IPS DF 4.7 (cell line): ENCODE results near the gene PRRT1B.

Experiments used
- DNase-seq: peaks from one replicate; pipeline ENCODE4 v3.0.0-alpha.2; 2013; ENCODE audit warnings: low spot score; ENCODE audit errors: extremely low read depth

Gene PRRT1B

DNA sequence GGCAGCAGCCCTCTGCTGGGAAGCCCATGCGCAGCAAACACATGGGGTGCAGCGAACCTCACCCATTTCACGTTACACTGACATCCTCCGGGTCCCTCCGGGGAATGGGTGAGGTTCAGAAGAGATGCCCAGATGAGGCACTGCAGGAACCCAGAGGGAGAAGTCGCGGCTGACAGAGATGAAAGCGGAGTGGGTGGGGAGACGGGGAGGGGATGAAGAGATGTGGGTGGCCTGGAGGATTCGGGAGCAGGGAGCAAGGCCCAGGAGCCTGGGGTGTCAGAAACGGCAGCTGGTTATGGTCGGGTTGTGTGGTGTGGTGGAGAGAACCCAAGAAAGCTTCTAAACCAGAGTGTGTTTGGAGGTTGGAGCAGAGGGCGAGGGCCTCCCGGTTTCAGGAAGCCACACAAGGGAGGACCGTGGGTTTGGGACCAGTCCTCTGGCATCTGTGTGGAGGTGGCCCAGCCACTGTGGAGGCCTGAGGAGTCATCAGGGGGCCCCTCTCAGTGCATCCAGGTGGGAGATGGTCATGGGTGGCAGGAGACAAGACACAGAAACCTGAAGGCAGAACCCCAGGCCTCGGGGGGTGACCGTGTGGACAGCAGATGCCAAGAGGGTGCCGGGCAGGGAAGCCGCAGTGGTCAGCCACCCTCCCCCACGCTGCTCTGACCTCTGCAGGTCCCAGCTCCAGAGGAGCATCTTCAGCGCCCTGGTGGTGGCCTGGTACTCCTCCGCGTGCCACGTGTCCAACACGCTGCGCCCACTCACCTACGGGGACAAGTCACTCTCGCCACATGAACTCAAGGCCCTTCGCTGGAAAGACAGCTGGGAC, 22.9 kb upstream of the PRRT1B start:
- DNase-seq = no peak

DNA sequence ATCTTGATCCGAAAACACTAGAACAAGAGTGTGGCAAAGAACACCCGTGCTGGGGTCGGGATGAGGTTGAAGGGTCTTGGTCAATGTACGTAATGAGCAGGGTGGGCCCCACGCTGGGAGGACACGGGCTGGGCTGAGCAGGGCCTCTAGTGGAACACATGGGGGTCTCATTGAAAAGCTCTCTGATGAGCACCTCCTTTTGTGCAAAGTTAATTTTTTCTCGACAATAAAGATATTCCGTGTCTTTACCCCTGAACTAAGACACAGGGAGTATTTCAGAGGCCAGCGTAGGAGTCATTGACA, 22.3 kb upstream of the PRRT1B start:
- no peak for DNase-seq

DNA sequence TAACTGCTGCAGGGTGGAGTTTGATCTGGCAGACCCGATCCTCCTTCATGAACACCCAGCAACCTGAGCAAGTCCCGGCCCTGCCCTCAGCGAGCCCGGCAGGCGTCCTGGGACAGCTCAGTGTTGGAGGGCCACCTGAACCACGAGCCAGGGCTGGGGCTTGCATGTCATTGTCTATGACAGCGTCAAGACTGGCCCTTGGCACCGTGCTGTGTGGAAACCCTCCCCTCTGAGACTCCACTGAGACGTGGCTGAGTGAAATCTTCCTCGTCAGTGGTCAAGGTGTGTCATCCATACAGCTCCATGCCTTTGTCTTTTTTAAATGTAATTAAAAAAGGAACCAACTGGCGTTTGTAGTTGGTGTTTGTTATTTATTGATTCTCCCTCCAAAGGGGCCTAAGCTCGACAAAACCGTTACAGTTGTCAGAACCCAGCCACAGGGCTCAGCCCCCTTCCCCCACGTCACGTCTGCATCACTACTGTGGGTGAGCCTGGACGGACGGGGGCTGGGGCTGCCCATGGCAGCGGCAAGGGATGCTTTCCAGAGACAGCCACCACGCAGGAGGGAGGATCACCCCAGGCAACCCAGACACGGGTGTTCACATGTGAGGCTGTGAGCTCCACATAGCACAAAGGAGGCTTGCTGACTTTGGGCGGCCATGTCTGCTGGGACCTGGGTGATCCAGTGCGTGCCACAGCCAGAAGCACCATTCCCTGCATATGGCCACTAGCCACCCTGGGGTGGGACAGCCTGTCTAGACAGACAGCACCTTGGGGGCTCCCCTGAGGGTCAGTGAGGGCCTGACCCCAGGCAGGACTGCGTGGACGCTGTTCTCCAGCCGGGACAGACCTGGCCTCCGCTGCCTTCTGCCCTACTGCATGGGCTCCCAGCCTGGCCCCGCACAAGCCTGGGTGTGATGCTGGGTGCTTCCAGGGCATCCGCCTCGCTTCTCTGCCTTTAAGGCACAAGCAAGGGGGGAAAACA, 21.6 kb upstream of the PRRT1B start:
- no peak for DNase-seq

DNA sequence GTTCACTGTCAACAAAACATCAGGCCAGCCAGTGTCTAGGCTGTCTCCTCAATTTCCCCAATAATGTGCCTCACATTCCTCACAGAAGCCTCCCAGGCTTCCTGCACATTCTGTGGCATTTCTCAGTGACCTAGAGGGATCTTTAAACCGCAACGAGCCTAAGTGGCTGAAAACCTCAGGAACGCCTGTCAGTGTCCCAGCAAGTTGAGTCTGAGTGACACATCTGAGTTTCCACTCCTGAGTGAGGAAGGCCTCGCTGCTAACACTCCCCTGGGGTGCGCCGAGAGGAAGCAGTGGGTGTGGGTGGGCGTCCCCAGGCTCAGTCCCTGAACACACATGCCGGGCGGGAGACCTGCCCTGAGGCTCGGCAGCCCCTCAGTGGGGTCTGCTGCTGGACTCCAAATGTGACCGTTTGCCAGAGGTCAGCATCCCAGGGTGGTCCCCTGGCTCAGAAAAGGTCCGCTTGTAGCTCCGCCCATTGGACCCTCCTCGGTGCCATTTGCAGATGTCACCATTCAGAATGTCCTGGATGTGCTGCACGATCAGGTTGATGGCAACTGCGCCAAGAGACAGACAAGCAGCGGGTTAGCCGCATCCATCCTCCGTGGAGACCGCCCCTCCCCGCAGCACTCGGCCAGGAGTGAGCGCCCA, 20.5 kb upstream of the PRRT1B start:
- DNase-seq = no peak

DNA sequence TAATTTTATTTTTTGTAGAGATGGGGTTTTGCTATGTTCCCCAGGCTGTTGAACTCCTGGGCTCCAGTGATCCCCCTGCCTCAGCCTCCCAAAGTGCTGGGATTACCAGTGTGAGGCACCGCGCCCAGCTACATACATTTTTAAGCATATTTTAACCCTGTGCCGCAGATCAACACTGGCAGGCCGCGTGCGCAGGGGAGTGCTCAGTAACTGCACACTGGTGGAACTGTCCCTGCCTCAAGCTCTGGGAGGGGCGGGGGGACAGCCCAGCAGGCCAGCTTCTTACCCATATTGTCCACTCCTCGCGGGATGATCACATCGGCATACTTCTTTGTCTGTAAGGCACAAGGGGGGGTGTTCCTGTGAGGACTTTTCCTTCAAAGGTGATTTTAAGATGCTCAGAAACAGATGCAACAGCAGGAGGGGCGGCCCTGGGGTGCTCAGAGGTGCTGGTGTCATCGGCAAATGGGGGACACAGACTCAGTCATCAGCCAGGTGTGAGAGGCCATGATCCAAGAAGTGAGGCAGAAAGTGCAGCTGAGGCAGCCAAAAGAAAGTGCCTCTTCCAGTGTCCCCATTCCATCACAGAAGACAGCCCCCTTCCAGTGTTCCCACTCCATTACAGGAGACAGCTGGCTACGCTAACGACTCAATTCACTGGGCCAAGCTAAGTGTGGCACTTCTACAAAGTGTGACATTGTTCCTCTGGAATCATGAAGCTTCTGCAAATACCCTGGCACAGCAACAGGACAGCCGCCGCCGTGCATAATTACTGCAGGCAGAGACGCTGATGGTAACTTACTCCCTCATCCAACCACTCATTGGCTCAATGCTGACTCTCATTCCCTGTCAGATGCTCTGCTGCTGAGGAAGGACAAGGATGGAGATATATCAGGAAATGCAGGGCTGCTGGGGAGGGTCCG, 19.4 kb upstream of the PRRT1B start:
- no peak for DNase-seq

DNA sequence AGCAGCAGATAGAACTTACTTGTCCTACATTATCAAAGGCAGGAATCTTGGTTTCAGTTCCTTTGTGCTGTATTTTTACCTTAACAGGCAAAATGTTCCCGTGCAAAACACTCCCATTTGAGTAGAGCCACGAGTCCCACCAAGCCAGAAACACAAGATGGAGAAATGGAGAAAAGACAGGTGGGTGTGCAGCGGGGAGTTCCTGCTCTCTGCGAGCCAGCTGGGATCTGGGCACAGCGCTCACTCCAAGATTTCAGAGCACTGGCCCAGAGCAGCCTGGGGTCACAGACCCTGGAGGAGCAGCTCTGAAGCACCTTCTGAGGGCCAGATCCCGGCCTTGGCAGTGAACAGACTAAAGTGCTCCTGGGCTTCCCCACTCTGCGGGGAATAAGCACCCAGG, 17.1 kb upstream of the PRRT1B start:
- no peak for DNase-seq

DNA sequence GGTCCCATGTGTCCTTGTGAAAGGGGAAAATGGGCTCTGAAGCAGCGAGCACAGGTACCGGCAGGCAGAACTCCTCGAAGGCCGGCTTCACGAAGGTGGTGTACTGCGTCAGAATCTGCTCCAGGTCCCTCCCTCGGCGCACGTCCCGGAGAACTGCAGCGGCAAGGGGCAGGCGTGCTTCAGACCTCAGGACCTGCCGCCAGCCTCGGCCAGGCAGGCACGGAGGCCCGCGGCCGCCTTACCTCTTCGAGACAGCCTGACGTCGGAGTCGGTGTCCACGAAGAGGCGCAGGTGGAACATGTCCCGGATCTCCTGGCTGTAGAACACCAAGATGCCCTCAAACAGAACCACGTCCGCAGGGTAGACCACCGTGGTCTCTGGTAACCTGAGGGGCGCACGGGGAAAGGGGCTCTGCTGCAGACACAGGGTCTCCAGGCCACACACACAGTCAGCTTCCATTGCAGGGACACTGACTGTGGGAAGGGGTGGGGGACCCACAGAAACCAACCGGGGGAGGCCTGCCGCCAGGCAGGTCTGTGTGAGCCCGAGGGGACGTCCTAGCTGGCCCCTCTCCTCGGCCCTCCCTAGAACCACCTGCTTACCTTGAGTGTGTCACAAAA, 16.3 kb upstream of the PRRT1B start:
- DNase-seq = no peak

DNA sequence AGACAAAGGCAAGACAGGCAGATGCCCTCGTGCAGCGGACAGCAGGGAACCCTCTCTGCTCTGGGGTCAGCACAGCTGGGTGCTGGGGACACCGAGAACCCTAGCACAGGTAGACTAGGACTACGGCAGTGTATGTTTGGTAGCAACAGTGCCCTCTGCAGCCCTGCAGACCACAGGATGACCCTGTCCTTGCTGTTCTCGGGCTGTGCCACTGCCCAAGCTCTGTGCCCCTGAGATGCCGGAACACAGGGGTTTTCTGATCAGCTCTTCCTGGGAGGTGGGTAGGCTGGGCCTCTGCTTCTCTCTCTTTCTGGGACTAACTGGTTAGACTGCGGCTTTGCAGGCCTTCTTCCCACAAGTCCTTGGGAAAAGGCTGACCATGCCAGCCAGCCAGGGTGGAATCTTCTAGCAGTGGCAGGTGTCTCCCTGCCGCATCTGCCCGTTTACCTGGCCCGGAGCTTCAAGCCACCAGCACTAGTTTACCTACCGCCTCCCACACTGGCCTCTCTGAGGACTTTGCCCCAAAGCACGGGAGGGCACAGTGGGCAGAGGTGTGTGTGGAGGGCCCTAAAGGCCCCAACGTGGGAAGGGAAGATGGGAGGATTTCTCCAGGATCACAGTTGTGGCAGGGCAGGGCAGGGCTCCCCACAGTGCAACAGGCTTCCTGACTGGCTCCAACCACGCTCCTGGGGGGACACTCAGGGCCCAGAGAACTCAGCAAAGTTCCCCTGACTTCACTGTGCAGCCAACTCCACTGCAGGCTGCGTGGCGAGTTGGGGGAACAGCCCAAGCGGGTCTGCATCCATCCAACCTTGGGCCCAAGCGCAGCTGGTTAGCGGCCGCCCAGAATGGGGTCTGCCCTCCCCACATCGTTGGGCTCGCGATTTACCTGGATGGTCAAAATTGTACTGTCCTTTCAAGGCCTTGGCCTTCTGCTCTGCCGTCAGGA, 15.5 kb upstream of the PRRT1B start:
- no peak for DNase-seq

DNA sequence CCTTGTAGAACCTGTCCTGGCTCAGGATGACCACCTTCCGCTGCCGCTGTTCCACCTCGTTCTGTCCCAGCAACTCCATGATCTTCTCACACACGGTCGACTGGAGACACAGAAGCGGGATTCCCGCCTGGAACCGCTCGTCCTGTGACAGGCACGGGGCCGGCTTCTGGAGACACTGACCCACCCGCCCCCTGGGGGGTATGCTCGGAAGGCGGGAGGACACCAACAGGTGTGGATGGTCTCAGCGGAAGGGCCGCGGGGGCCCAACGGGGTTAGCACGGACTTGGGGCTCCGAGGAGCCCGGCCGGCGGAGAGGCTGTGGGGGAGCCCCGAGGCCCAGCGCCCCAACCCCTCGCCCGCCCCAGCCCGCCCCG, 14.8 kb upstream of the PRRT1B start:
- DNase-seq = no peak

DNA sequence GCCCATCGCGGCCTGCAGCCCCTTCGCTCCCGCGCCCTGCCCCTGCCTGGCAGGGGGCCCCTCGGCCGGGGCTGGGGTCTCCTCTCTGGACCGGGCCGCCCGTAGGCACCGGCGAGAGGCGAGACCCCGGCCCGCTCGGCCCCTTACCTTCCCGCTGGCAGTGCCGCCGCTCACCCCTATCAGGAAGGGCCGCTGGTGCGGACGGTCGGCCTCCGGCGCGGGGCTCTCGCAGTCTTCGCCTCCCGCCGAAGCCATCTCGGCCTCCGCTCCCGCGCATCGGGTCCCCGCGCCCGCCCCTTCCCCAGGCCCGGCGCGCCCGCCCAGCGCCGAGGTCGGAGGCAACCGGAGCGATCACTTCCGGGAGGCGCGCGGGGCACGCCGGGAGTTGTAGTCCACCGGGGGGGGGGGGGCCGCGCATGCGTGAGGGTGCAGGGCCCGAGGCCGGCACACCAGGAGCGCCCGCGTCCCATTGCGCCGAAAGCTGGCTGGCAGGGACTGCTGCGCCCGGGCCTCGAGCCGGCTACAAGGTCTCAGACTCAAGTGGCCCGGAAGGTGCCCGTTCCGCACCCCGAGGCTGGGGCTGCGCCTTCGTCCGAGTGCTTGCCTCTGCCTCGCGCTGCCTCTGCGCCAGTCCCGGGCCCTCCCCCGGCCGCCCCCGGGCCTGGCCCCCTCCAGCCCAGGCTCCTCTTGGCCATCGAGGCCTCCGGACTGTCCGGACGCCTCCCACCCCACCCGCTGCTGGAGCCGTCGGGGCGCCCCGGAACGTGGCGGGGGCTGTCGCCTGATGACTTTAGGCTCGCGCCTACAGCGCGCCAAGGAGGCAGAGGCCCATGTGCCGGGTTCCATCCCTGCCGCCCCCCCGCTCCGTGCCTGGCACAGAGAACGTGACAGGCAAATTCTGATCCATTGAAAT, 14.1 kb upstream of the PRRT1B start, which contains the start of gene UCK1:
Gene UCK1, minus strand, starts transcription at position 344 of the 913 bp plus-strand sequence. Its CDS starts 89 bp downstream, at position 255.
- DNase-seq = no peak

DNA sequence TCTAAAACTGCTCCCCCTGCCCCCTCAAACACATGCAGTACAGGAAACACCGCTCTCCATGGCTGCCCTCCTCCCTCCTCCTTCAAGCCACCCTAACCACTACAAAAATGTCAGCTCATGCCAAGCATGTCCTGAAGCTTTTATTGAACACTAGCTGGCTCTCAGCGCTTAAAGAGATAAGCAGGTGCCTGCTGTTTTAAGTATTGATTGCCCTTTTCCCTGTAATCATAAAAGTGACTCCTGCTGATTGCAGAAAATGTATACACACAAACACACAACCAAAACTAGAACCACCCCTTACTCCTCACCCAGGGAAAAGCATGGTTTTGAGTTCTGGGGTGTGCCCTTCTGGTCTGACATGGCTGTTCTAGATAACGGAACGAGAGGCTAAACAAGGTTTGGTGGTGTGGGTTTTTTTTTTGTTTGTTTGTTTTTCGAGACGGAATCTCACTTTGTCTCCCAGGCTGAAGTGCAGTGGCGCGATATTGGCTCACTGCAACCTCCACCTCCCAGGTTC, 10.5 kb upstream of the PRRT1B start:
- no peak for DNase-seq

DNA sequence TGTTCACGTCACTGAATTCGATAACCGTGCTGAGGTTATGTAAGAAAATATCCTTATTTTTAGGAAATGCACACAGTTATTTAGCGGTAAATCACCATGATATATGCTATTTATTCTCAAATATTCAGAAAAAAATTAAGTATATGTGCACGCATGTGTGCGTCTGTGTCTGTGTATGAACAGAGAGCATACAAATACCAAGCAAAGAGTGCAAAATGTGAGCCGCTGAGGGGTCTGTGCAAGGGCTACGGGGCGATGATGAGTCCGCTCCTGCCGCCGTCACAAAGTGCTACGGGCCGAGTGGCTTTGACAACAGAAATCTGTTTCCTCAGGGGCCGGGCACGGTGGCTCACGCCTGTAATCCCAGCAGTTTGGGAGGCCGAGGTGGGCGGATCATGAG, 7.4 kb upstream of the PRRT1B start:
- DNase-seq = no peak

DNA sequence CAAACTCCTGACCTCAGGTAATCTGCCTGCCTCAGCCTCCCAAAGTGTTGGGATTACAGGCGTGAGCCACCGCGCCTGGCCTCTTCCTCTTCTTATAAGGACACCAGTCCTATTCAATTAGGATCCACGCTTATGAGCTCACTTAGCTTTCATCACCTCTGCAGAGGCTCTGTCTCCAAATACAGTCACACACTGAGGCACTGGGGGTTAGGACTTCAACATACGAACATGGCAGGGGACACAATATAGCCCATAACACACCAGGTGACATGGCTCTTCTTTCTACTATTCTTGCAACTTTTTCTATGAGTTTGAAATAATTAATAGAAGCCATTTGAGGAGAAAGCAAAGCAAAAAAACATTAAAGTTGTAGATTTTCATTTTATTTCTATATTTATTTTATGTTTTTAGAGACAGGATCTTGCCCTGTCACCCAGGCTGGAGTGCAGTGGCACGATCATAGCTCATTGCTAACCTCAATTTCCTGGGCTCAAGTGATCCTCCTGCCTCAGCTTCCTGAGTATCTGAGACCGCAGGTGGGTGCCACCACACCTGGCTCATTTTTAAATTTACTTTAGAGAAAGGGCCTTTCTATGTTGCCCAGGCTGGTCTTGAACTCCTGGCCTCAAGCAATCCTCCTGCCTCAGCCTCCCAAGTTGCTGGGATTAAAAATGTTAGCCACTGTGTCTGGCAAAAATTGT, 6.0 kb upstream of the PRRT1B start:
- no peak for DNase-seq

DNA sequence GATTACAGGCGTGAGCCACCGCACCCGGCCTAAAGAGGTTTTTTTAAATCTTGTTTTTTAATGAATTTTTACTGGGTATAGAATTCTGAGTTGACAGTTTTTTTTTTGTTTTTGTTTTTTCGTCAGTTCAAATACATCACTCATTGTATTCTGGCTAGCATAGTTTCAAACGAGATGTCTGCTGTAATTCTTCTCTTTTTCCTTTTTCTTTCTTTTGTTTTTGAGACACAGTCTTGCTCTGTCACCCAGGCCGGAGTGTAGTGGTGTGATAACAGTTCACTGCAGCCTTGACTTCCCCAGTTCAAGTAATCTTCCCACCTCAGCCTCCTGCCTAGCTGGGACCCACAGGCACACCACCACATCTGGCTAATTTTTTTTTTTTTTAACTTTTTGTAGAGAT, 2.2 kb upstream of the PRRT1B start:
- DNase-seq = no peak

DNA sequence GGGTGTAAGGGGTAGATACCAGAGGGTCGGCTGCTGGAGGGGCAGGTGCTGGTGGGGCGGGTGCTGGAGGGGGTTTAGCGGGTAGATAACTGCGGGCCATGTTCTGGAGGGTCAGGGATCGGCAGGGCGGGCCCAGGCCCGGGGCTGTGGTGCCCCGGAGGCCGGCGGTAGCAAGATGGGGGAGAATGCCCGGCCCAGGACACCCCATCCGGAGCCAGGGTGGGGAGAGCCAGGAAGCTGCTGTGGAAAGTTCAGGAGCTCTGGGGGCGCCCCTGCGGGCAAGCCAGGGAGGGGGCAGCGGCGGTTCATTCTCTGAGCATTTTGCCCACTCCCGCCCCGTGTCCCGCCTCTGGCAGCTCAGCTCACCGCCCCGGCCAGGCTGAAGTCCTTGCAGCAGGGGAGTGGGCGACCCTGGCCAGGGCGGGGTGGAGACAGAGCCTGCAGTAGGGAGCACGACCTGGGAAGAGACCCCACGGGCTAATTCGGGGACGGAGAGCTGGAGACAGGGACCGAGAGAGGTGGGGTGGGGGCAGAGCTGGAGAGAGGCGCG, 538 bp downstream of the PRRT1B start:
- no peak for DNase-seq

DNA sequence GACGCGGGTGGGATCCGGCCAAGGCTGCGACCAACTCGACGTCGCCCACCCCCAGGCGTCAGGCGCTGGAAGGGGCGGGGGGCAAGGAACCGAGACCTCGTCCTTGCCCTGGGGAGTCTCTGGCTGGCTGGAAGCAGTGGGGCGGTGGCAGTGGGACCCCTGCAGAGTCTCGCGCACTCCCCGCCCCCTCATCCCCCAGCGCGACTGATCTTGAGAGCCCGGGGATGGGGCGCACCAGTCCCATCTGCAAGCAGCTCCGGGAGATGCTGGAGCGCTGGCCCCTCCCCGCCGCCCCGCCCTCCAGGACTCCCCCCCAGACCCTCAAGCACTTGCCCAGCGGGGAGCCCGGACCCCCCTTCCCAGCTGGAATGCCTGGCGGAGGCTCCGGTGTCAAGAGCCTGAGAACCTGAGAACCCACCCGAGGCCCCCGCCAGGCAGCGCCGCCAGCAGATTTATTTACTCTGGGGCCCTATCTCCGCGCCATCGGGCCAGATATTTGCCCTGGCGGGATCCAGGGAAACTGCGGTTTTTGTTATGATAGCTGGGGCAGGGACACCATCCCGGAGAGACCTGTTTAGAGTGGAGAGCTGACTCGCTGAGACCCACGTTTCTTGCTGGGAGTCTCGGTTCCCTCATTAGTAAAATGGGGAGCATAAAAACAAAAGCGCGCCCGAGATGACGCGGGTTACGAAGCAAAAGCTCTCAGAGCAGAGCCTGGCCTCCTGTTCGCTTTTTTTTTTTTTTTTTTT, 1.2 kb downstream of the PRRT1B start:
- no peak for DNase-seq
